HG03060 (cell line): ENCODE results near the gene FAH.
"Not testable (repeated sequence)": the region's sequence is repeated elsewhere in the genome, so short reads cannot be mapped to it uniquely, and the experiment has no call there.

Experiments
- ATAC-seq: cut with Tn5 transposase; IDR thresholded peaks from one replicate; pipeline ENCODE4 v1.9.1; 2021; ENCODE audit warnings: low read depth, moderate number of reproducible peaks; ENCODE audit not compliant: unreplicated experiment

The FAH gene

DNA sequence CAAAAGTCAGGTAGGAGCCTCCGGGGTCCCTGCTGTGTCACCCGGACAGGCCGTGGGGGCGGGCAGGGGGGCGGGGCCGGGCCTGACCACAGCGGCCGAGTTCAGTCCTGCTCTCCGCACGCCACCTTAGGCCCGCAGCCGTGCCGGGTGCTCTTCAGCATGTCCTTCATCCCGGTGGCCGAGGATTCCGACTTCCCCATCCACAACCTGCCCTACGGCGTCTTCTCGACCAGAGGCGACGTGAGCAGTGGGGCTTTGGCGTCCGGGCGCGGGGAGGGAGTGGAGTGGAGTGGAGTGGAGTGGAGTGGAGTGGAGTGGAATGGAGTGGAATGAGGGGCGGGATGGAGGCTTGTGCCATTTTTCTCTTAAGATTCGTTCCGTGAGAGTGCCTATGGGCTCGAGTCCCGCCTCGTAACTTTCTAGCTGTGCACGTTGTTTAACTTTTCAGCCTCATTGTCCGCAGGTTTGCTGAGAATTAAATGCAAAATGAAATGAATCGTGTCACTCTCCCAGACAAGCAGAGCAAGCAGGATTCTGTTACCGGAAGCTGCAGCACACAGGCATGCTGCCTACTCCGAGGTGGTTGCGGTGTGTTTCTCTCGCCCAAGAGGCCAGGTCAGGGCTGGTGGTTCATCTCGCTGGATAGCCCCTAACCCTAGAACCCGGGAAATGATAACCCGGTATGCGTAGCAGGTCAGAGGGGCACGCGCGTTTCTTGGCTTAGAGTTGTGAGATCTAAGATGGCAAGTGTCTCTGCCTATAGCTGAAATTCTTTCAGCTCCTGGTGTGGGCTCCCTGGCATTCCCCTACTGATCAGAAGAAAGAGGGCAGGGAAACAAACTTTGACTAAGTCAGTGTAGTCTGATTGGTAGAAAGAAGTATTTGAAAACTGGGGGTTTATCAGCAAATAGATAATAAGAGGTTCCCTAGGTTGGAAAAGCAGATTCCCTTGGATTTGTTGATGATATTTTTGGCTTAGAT lies at the start of gene FAH:
TSS of gene FAH (plus strand) at position 104 of the 981 bp plus-strand sequence. CDS start at position 160, 56 bp downstream.
- no peak for ATAC-seq

DNA sequence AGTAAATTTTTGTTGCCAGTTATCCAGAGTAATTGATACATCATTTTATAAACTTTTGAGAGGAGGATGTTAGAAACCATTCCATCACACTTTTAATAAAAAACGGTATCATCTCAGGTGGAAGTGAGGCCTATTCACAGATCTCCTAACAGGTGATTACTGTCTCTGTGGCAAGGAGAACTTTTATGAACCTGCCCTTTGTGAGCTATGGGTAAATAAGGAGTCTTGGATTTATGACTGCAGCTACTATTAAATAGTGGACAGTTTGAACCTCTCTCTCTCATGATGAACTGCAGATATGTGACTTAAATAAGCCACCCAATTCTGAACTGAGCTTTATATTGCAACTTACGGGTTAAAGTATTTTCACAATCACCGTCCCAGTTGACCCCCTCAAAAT lies 47.6 kb upstream of the FAH start:
- ATAC-seq, result no peak

DNA sequence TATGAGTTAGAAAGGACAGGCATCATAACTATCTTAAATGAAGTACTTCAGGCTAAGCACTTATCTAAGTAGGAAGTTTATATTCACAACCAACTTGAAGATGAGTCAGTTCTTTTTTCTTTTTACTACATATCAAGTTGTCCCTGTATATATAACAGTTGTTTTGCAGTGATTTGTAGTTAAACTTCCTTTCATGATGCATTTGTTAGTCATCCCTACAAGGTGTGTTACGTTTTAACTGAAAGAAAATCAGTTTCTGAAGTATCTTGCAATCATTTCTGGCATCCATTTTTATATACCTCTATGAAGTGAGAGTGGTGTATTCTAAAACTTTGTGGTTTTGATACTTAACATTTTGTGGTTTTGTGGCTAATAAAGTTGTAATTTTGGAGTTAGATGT lies 47.2 kb upstream of the FAH start:
- ATAC-seq, result no peak

DNA sequence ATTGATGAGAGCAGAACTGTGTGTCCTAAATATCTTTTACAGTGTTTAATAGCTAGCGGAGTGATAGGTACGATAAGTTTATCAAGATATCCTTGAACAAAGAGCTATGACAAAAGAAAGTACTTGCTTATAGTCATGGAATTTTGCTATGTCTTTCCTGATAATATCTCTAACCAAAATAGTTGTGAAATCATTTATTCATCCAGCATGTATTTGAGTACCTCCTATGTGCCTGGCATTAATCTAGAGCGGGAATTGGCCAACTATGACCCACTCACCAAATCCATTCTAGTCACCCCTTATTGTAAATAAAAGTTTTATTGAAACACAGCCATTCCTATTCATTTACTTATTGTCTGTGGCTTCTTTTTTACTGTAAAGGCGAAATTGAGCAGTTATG lies 46.7 kb upstream of the FAH start:
- ATAC-seq, result no peak

GRCh38 chr15:80107204-80107603 lies 45.6 kb upstream of the FAH start:
- ATAC-seq, result no peak

GRCh38 chr15:80107774-80108173 lies 45.0 kb upstream of the FAH start:
- no peak for ATAC-seq

- ATAC-seq, result no peak
Observed at GRCh38 chr15:80109388-80109787, 43.4 kb upstream of the FAH start.

DNA sequence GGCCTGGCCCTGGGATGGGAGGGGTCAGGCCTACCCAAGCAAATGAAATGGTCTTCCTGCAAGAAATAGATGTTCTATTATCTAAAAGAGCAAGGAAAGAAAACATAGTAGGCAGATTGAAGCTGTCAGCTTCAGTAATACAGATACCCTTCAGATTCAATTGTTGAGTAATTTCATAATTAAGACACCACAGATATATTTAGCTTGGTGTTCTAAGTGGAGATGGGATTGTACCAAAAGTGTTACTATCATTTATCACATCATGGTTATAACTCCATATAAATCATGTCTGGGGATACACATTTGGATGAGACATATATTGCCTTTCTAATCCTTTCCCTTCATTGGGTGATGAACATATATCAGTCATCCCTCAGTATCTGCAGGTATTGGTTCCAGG lies 41.9 kb upstream of the FAH start:
- ATAC-seq, result no peak

GRCh38 chr15:80114114-80114513 lies 38.7 kb upstream of the FAH start:
- no peak for ATAC-seq

DNA sequence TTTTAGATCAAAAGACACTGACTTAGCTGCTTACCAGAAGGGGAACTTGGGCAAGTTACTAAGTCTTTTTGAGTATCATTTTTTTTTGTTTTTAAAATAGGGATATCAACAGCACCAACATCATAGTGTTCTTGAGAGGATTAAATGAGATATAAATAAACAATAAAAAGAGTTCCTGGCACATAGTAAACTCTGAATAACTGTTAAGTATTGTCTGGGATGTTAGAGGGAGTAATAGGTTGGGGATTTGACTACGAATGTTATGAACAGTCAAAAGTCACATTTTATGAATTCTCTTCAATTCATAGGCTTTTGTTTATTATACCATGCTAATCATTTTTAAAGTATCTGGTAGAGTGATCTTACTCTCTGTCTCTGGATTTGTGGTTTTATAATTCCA lies 37.8 kb upstream of the FAH start:
- ATAC-seq, result no peak

GRCh38 chr15:80118956-80119355 lies 33.8 kb upstream of the FAH start:
- ATAC-seq, result no peak

DNA sequence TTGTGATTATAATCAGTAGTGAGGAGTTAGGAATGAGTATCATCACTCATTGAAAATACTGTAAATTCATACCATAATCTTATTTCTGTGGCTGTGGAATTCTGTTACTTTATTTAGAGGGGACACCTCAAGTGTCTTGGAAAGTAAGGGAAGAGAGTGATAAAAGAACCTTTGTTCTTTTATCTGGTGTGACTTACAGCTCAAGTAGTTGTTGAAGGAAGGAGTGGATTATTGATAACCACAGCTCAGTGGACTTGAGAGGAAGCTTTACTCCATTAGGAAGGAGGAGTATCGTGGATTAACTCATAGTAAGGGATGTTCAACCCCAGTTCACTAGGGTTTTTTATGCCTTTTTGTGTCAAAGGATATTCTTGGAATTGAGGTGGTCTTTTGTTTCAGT lies 32.2 kb upstream of the FAH start:
- no peak for ATAC-seq

DNA sequence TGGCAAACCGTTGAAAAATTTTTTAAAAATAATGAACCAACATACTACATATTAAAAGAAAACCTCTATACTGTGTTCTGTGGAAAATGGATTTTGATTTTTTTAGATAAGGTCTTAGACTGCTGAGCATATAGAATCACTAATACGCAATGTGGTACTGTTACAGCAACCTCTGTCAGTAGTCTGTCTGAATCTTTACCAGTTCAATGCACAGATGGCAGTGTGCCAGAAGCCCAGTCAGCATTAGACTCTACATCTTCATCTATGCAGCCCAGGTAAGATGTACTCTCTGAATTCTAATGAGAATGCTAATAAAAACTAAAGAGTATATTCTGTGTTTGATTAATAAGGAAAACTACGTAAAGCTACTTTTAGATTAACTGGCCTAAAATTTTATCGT lies 31.3 kb upstream of the FAH start:
- ATAC-seq, result no peak

DNA sequence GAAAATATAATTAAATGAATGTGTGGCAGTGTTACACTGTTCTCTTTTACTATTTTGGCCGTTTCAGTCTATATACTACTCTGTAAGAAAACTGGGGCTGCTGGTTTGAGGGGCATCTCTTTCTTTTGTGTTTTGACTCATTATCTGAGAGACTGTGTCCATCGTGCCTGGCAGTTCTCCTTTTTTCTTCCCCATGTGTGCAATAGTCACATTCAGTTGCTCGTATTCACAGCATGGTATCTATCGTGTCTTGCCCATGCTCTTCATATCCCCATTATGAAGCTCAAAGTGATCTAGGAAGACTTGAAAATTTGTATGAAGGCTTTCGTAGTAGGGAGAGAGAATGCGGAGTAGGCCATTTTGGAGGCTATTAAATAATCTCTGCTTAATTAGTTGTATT lies 29.8 kb upstream of the FAH start:
- ATAC-seq, result no peak

DNA sequence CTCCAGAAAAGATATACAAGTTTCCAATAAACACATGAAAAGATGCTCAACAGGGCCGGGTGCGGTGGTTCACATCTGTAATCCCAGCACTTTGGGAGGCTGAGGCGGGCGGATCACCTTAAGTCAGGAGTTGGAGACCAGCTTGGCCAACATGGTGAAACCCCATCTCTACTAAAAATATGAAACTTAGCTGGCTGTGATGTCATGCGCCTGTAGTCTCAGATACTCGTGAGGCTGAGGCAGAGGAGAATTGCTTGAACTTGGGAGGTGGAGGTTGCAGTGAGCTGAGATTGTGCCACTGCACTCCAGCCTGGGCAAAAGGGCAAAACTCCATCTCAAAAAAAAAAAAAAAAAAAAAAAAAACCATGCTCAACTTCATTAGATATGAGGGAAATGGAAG lies 25.5 kb upstream of the FAH start:
- ATAC-seq, result not testable (repeated sequence)

DNA sequence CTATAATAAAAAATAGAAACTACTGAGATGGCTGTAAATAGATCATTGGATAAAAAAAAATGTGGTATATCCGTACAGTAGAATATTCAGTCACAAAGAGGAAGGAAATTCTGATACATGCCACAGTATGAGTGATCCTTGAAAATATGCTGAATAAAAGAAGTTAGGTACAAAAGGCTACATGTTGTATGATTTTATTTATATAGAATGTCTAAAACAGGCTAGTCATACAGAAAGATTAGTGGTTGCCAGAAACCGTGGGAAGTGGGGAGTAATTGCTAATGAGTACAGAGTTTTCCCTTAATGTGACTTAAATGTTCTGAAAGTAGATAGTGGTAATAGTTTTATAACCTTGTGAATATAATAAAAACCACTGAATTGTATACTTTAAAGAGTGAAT lies 24.9 kb upstream of the FAH start:
- no peak for ATAC-seq

GRCh38 chr15:80132382-80132781 lies 20.4 kb upstream of the FAH start:
- ATAC-seq, result no peak

GRCh38 chr15:80136854-80137253 lies 15.9 kb upstream of the FAH start:
- no peak for ATAC-seq

- ATAC-seq, result no peak
Observed at GRCh38 chr15:80138961-80139360, 13.8 kb upstream of the FAH start.

- no peak for ATAC-seq
Observed at GRCh38 chr15:80140909-80141308, 11.9 kb upstream of the FAH start.

GRCh38 chr15:80141916-80142598 lies 10.7 kb upstream of the FAH start:
- no peak for ATAC-seq

DNA sequence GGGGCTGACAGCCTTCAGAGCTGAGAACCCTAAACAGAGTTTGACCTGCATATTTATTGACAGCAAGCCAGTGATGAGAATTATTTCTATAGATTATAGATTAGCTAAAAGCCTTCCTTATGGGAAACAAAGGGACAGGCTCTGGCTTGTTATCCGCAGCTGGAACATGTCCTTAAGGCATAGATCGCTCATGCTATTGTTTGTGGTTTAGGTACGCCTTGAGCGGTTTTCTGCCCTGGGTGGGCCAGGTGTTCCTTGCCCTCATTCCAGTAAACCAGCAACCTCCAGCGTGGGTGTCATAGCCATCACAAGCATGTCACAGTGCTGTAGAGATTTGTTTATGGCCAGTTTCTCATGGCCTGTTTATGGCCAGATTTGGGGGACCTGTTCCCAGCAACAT lies 10.2 kb upstream of the FAH start:
- ATAC-seq, result no peak
